K562 (cell line): ENCODE data around the gene SMIM21. TPM values are rescaled to one million over a fixed set of nuclear protein-coding genes. Genes with fewer than 3 reads are reported as not detected.

ENCODE experiments used
- ATAC-seq: fragments of 200-7000 bp; cut with Tn5 transposase; 3 replicates; pipeline ENCODE4 v1.9.1; 2020; ENCODE audit warnings: moderate library complexity
- BruUV-seq: library from RNA; stranded (reverse); fragments of 400-500 nt; replicated peaks from 2 replicates; lab custom pipeline; 2021; lab: Mats Ljungman, UMichigan
- CTCF ChIA-PET: fragments of 300-600 bp; formaldehyde crosslinking; extraction: SDS; loops from one replicate; lab custom pipeline; 2021; ENCODE audit warnings: low intra/inter-chr PET ratio; lab: Yijun Ruan, JAX
- POLR2A ChIA-PET: fragments of 300-600, 350-650 bp; sonication (Branson Sonifier 250); formaldehyde crosslinking; extraction: SDS; loops from one replicate; lab custom pipeline; 2021; ENCODE audit warnings: antibody characterized with exemption, inconsistent platforms; lab: Yijun Ruan, JAX
- DNase-seq, 4 experiments: peaks; one replicate each; pipeline versions ENCODE4 v3.0.0 to v3.0.0-alpha.2; 2011 to 2018; ENCODE audit warnings: low spot score in 3 of 4, mixed read lengths in 3 of 4; ENCODE audit errors: extremely low read depth in 1 of 4
- FAIRE-seq: peaks from 2 replicates; lab custom pipeline; 2011; peaks lifted over from hg19 to GRCh38; lab: Jason Lieb, UNC
- H2AFZ ChIP-seq: 2 replicates; pipeline ENCODE4 v1.6.0; 2011; ENCODE audit warnings: low read depth, low read length, control low read depth, inconsistent platforms
- H3K27ac ChIP-seq: fragments of 200-600 bp; 3 replicates; pipeline ENCODE4 v1.8.0; 2011; ENCODE audit warnings: low read depth, mild to moderate bottlenecking, control low read depth, inconsistent platforms, low read length, moderate library complexity, mixed read lengths; ENCODE audit errors: extremely low read depth
- H3K27me3 ChIP-seq, 2 experiments: fragments of 300-600 bp in 1 of 2; 2 replicates in 1 of 2; 3 replicates in 1 of 2; pipeline versions ENCODE4 v1.6.0 to v1.8.0; 2011; ENCODE audit warnings: inconsistent platforms in 2 of 2, low read length in 2 of 2, mild to moderate bottlenecking in 1 of 2, mixed read lengths in 1 of 2, moderate library complexity in 1 of 2; ENCODE audit not compliant: control insufficient read depth in 2 of 2, insufficient read depth in 2 of 2
- H3K36me3 ChIP-seq: fragments of 300-600 bp; 3 replicates; pipeline ENCODE4 v1.8.0; 2011; ENCODE audit warnings: mild to moderate bottlenecking, low read length, inconsistent platforms; ENCODE audit not compliant: control insufficient read depth, insufficient read depth
- H3K4me1 ChIP-seq, 2 experiments: fragments of 200-600 bp in 1 of 2; replicated peaks in 1 of 2; 2 replicates in 1 of 2; 3 replicates in 1 of 2; pipeline versions ENCODE4 v1.5.1 to v1.8.0; 2011; ENCODE audit warnings: inconsistent platforms in 2 of 2, low read length in 2 of 2, mild to moderate bottlenecking in 1 of 2, mixed read lengths in 1 of 2, moderate library complexity in 1 of 2; ENCODE audit not compliant: control insufficient read depth in 2 of 2, insufficient read depth in 2 of 2
- H3K4me2 ChIP-seq: 2 replicates; pipeline ENCODE4 v1.6.1; 2011; ENCODE audit warnings: low read length, control low read depth, inconsistent platforms, mixed read lengths; ENCODE audit not compliant: insufficient read depth
- H3K4me3 ChIP-seq: fragments of 200-600 bp; sonication (generic), shearing (Covaris generic); 2 replicates; pipeline ENCODE4 v1.5.1; 2016; ENCODE audit warnings: control low read depth, inconsistent platforms
- H3K79me2 ChIP-seq: fragments of 200-600 bp; 3 replicates; pipeline ENCODE4 v1.8.0; 2011; ENCODE audit warnings: low read length, inconsistent platforms; ENCODE audit not compliant: control insufficient read depth, insufficient read depth
- H3K9ac ChIP-seq, 2 experiments: 2 replicates each; pipeline versions ENCODE4 v1.6.0 to v1.6.1; 2011; ENCODE audit warnings: low read depth in 2 of 2, low read length in 2 of 2, control low read depth in 1 of 2, inconsistent platforms in 1 of 2, mild to moderate bottlenecking in 1 of 2, mixed read lengths in 1 of 2; ENCODE audit not compliant: insufficient read depth in 1 of 2
- H3K9me1 ChIP-seq: one replicate; pipeline ENCODE4 v1.6.0; 2011; ENCODE audit warnings: inconsistent platforms, mild to moderate bottlenecking, low read length, moderate library complexity; ENCODE audit not compliant: control insufficient read depth, insufficient read depth
- H3K9me3 ChIP-seq: replicated peaks from 2 replicates; pipeline ENCODE4 v1.5.1; 2011; ENCODE audit warnings: low read depth, low read length, inconsistent platforms; ENCODE audit not compliant: control insufficient read depth, insufficient read depth
- H4K20me1 ChIP-seq: replicated peaks from 2 replicates; pipeline ENCODE4 v1.6.1; 2011; ENCODE audit warnings: low read length, inconsistent platforms, mixed read lengths; ENCODE audit not compliant: control insufficient read depth, insufficient read depth
- BCL6 ChIP-seq: fragments of 250-450 bp; sonication (Bioruptor Pico); IDR thresholded peaks from 2 replicates; pipeline ENCODE4 v1.4.0; 2020
- BHLHE40 ChIP-seq: IDR thresholded peaks from 2 replicates; pipeline ENCODE4 v1.6.1; 2011; ENCODE audit warnings: low read length, improper control_type of control experiment
- CBFA2T3 ChIP-seq: fragments of 450-650 bp; IDR thresholded peaks from 2 replicates; pipeline ENCODE4 v1.6.1; 2017
- CBX1 ChIP-seq: sonication (generic); IDR thresholded peaks from 2 replicates; pipeline ENCODE4 v1.6.1; 2016; ENCODE audit warnings: antibody characterized with exemption, low read depth, mild to moderate bottlenecking
- FOSL1 ChIP-seq: fragments of 200-800 bp; sonication (Bioruptor generic); conservative IDR thresholded peaks from 2 replicates; pipeline ENCODE4 v1.6.1; 2016; ENCODE audit warnings: missing genetic modification characterization, missing compliant biosample characterization
- NONO ChIP-seq, 2 experiments: fragments of 200-400 bp in 1 of 2; fragments of 450-650 bp in 1 of 2; formaldehyde crosslinking in 1 of 2; IDR thresholded peaks; 2 replicates each; pipeline ENCODE4 v1.6.1; 2017; ENCODE audit warnings: low read depth in 2 of 2, mild to moderate bottlenecking in 2 of 2, moderate library complexity in 2 of 2, low read length in 1 of 2
- POLR2H ChIP-seq: IDR thresholded peaks from 2 replicates; pipeline ENCODE4 v1.6.1; 2016; ENCODE audit warnings: missing genetic modification characterization, low read depth, mild to moderate bottlenecking, control low read depth, missing compliant biosample characterization, moderate library complexity
- SIN3A ChIP-seq, 2 experiments: fragments of 150-350 bp in 1 of 2; IDR thresholded peaks; 2 replicates each; pipeline ENCODE4 v1.6.1; 2011 to 2016; ENCODE audit warnings: borderline replicate concordance in 2 of 2, low read depth in 2 of 2, low read length in 2 of 2, mild to moderate bottlenecking in 2 of 2, moderate library complexity in 2 of 2; ENCODE audit not compliant: control insufficient read depth in 1 of 2
- U2AF2 ChIP-seq: fragments of 200-400 bp; formaldehyde crosslinking; optimal IDR thresholded peaks from 2 replicates; pipeline ENCODE3; 2017; ENCODE audit warnings: low read depth, mild to moderate bottlenecking, low read length
- ZNF282 ChIP-seq: sonication (generic); formaldehyde crosslinking; IDR thresholded peaks from 2 replicates; pipeline ENCODE4 v1.8.1; 2023; ENCODE audit warnings: missing genetic modification reagents
- ZNF764 ChIP-seq: fragments of 250-450 bp; sonication (Bioruptor Pico); IDR thresholded peaks from 2 replicates; pipeline ENCODE4 v1.4.0; 2020; ENCODE audit warnings: low read depth, mild to moderate bottlenecking, moderate library complexity
- ZNF77 ChIP-seq: fragments of 250-450 bp; sonication (Bioruptor Pico); IDR thresholded peaks from 2 replicates; pipeline ENCODE4 v1.5.0; 2020
- WGBS: fragments of 100-300 bp; shearing (Covaris generic); methylation state at CpG from one replicate; pipeline ENCODE4 v1.1.6; 2016; ENCODE audit warnings: low coverage, mixed read lengths; ENCODE audit not compliant: insufficient coverage; ENCODE audit errors: missing lambda C conversion rate; 5-methylcytosine and 5-hydroxymethylcytosine counted together
- in situ Hi-C: fragments of 300-500 bp; cut with MboI; formaldehyde crosslinking; loops from 4 replicates; pipeline ENCODE4 v1.15.0; 2018; ENCODE audit warnings: inconsistent platforms, mixed read lengths
- intact Hi-C: fragments of 100-400 bp; cut with micrococcal nuclease; formaldehyde crosslinking; loops from 2 replicates; pipeline ENCODE4 v1.14.2; 2022
- polyA plus RNA-seq, 8 experiments: library from polyadenylated mRNA; depleted of rRNA in 4 of 8; stranded (reverse) in 5 of 8; unstranded in 3 of 8; fragments of >200 nt; fragmentation: Nextera tagmentation in 2 of 8; fragmentation: Illumina TruSeq in 1 of 8; extraction: Ambion mirVana in 2 of 8; extraction: Trizol in 1 of 8; gene quantifications; 2 replicates each; pipeline versions ENCODE4 v1.2.1 to v1.2.3, GENCODE V29; 2011 to 2014; ENCODE audit warnings: inconsistent platforms in 1 of 8, missing spikeins in 1 of 8
- total RNA-seq, 7 experiments: library from RNA; depleted of rRNA in 6 of 7; stranded (reverse); fragments of >200 nt in 6 of 7; fragmentation: Illumina TruSeq in 2 of 7; extraction: Trizol in 2 of 7; gene quantifications; 2 replicates each; pipeline versions ENCODE4 v1.2.1 to v1.2.3, GENCODE V29; 2011 to 2021; ENCODE audit warnings: low replicate concordance in 1 of 7
- TF ChIP-seq, protein P1 (sequence below): fragments of 450-650 bp; IDR thresholded peaks from 2 replicates; pipeline ENCODE4 v1.6.1; 2017; ENCODE audit warnings: mild to moderate bottlenecking, moderate library complexity
- TF ChIP-seq, protein P2 (sequence below): sonication (generic); formaldehyde crosslinking; IDR thresholded peaks from 2 replicates; pipeline ENCODE4 v1.8.0; 2022; ENCODE audit warnings: mild to moderate bottlenecking, missing genetic modification reagents
- TF ChIP-seq, protein P3 (sequence below): fragments of 250-450 bp; sonication (Bioruptor Pico); IDR thresholded peaks from 2 replicates; pipeline ENCODE4 v1.9.0; 2021; ENCODE audit warnings: mild to moderate bottlenecking

Gene SMIM21
- total and polyA plus RNA-seq, 9 of the 15 experiments (the other 6 are each of a cell fraction or from before 2014, with no cell fraction given) = not detected

DNA sequence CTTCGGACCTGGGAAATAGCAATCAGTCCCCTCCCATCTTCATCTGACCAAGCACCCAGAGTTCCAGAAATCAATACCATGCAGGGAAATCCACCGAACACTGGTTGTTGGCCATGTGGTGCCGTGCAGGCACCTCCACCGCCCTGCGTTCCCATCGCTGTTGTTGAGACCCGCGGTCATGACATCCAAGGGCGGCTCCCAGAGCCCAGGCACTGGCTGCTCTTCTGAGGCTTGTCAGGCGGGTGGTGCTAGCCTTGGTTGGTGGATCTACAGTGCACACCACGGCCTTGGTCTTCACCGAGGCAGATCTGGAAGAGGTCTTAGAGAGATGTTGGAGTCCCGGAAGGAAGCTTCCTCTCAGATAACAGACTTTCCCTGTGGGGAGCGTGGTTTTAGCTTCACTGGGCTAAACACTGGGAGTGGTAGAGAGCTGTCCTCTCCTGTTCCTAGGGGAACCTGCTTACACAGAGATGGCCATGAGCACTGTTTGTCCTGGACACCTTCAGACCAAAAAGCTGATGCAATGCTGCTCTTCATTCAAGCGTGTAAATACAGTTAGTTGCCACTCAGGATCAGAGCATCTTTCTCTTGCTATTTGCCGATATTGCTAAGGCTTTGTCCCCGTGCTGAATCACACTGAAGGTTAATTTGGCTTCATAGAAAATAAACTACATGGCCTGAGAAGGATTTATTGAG is 58.3 kb downstream of the SMIM21 start (continued):
- TF ChIP-seq ZNF77 = no peak
- TF ChIP-seq ZNF764 = no peak
- TF ChIP-seq, protein P1, sequence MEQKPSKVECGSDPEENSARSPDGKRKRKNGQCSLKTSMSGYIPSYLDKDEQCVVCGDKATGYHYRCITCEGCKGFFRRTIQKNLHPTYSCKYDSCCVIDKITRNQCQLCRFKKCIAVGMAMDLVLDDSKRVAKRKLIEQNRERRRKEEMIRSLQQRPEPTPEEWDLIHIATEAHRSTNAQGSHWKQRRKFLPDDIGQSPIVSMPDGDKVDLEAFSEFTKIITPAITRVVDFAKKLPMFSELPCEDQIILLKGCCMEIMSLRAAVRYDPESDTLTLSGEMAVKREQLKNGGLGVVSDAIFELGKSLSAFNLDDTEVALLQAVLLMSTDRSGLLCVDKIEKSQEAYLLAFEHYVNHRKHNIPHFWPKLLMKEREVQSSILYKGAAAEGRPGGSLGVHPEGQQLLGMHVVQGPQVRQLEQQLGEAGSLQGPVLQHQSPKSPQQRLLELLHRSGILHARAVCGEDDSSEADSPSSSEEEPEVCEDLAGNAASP = no peak
- TF ChIP-seq, all 486 proteins: peak for 0

DNA sequence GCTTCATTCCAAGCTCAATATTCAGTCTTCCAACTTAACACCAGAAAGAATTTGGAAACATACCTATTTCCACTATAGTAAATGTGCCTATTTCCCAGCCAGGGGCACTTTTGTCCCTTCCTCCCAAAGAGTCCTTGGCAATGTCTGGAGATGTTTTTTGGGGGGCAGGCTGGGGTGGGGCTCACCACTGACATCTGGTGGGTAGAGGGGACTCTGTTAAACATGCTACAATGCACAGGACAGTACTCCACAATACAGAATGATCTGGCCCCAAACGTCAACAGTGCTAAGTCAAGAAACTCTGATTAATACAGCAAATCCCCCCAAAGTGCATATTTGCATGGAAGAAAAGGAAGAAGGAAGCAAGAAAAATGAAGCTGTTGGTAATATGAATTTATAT is 61.7 kb downstream of the SMIM21 start:
- WGBS = 0% methylated on average over 1 of the region's 1 CpG
- ChIA-PET CTCF (interaction anchor here (0.6 kb wide), 1 partner anchor 173 kb away, joined by 3 read pairs; no protein-coding TSS in a partner anchor), POLR2A (no interaction called here)
- no peaks in the 10 kb centered on the region for H3K79me2 ChIP-seq
- in situ Hi-C loops (no loop called here), intact Hi-C loops (no loop called here)
- H3K4me3 ChIP-seq = no peak overlapping the region
- H3K4me1 ChIP-seq = no peaks in the 10 kb centered on the region
- H3K36me3 ChIP-seq = no peaks in the 10 kb centered on the region
- no peaks in the 10 kb centered on the region for H3K9me3 ChIP-seq
- H3K27ac ChIP-seq = no peak overlapping the region
- H4K20me1 ChIP-seq = no peaks in the 10 kb centered on the region
- no peak overlapping the region for H3K9ac ChIP-seq
- no peak overlapping the region for H3K4me2 ChIP-seq
- no peaks in the 10 kb centered on the region for H3K9me1 ChIP-seq
- no TSS peak for BruUV-seq
- H3K27me3 ChIP-seq = peaks cover 0 to 42% of the 10 kb centered on the region in 2 experiments; a peak in 4 of 5 replicates
- no peak for ATAC-seq
- FAIRE-seq = no peak
- H2AFZ ChIP-seq = no peak overlapping the region
- DNase-seq = no peak
- TF ChIP-seq CBFA2T3 = no peak
- no peak for TF ChIP-seq BCL6 (CRISPR knock-in tag)
- no peak for TF ChIP-seq POLR2H (tag)
- TF ChIP-seq U2AF2 = no peak
- TF ChIP-seq, protein P2, sequence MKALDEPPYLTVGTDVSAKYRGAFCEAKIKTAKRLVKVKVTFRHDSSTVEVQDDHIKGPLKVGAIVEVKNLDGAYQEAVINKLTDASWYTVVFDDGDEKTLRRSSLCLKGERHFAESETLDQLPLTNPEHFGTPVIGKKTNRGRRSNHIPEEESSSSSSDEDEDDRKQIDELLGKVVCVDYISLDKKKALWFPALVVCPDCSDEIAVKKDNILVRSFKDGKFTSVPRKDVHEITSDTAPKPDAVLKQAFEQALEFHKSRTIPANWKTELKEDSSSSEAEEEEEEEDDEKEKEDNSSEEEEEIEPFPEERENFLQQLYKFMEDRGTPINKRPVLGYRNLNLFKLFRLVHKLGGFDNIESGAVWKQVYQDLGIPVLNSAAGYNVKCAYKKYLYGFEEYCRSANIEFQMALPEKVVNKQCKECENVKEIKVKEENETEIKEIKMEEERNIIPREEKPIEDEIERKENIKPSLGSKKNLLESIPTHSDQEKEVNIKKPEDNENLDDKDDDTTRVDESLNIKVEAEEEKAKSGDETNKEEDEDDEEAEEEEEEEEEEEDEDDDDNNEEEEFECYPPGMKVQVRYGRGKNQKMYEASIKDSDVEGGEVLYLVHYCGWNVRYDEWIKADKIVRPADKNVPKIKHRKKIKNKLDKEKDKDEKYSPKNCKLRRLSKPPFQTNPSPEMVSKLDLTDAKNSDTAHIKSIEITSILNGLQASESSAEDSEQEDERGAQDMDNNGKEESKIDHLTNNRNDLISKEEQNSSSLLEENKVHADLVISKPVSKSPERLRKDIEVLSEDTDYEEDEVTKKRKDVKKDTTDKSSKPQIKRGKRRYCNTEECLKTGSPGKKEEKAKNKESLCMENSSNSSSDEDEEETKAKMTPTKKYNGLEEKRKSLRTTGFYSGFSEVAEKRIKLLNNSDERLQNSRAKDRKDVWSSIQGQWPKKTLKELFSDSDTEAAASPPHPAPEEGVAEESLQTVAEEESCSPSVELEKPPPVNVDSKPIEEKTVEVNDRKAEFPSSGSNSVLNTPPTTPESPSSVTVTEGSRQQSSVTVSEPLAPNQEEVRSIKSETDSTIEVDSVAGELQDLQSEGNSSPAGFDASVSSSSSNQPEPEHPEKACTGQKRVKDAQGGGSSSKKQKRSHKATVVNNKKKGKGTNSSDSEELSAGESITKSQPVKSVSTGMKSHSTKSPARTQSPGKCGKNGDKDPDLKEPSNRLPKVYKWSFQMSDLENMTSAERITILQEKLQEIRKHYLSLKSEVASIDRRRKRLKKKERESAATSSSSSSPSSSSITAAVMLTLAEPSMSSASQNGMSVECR (CRISPR knock-in tag) = no peak
- TF ChIP-seq BHLHE40 = no peak
- TF ChIP-seq FOSL1 (tag) = no peak
- TF ChIP-seq NONO (IDR thresholded peaks at IDR 0.05; ENCODE audit: low read depth in 2 of 2, low read length in 1 of 2) = no peak
- TF ChIP-seq, protein P3, sequence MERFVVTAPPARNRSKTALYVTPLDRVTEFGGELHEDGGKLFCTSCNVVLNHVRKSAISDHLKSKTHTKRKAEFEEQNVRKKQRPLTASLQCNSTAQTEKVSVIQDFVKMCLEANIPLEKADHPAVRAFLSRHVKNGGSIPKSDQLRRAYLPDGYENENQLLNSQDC = no peak
- TF ChIP-seq SIN3A (IDR thresholded peaks at IDR 0.05; ENCODE audit: borderline replicate concordance in 2 of 2, control insufficient read depth in 1 of 2, low read depth in 2 of 2, low read length in 2 of 2) = no peak
- no peak for TF ChIP-seq ZNF282
- no peak for TF ChIP-seq CBX1
